Keratinocyte (primary cell): ENCODE results near the gene SIK2. TPM values are rescaled to one million over a fixed set of nuclear protein-coding genes. Genes with fewer than 3 reads are reported as not detected.

Experiments
- DNase-seq: peaks from one replicate; pipeline ENCODE4 v3.0.0-alpha.2; 2011; ENCODE audit warnings: low read depth, missing footprints, low spot score
- FAIRE-seq: peaks from 2 replicates; lab custom pipeline; 2011; peaks lifted over from hg19 to GRCh38; lab: Jason Lieb, UNC
- H2AFZ ChIP-seq: 2 replicates; pipeline ENCODE4 v1.6.0; 2012; ENCODE audit warnings: low read length, control low read depth, inconsistent platforms; ENCODE audit not compliant: control insufficient read depth
- H3K27ac ChIP-seq: 2 replicates; pipeline ENCODE4 v1.5.1; 2011; ENCODE audit warnings: low read length; ENCODE audit not compliant: control insufficient read depth, insufficient read depth
- H3K27me3 ChIP-seq: 3 replicates; pipeline ENCODE4 v1.6.0; 2011; ENCODE audit warnings: low read length; ENCODE audit not compliant: control insufficient read depth, insufficient read depth; ENCODE audit errors: extremely low read depth
- H3K36me3 ChIP-seq, 2 experiments: 2 replicates in 1 of 2; 3 replicates in 1 of 2; pipeline ENCODE4 v1.5.1; 2011; ENCODE audit warnings: low read length in 2 of 2, mild to moderate bottlenecking in 1 of 2; ENCODE audit not compliant: control insufficient read depth in 2 of 2, insufficient read depth in 2 of 2; ENCODE audit errors: extremely low read depth in 1 of 2
- H3K4me1 ChIP-seq: 3 replicates; pipeline ENCODE4 v1.5.1; 2011; ENCODE audit warnings: low read length; ENCODE audit not compliant: control insufficient read depth, insufficient read depth; ENCODE audit errors: extremely low read depth
- H3K4me2 ChIP-seq: 3 replicates; pipeline ENCODE4 v1.6.0; 2011; ENCODE audit warnings: low read depth, low read length; ENCODE audit not compliant: control insufficient read depth, insufficient read depth; ENCODE audit errors: extremely low read depth
- H3K4me3 ChIP-seq, 3 experiments: fragments of 200-600 bp in 1 of 3; sonication (generic) in 1 of 3; 2 replicates in 2 of 3; 3 replicates in 1 of 3; pipeline ENCODE4 v1.5.1; 2011 to 2016; ENCODE audit warnings: low read length in 3 of 3, mild to moderate bottlenecking in 3 of 3, control low read depth in 2 of 3, inconsistent platforms in 1 of 3, low read depth in 1 of 3, mixed read lengths in 1 of 3, mixed run types in 1 of 3, moderate library complexity in 1 of 3; ENCODE audit not compliant: control insufficient read depth in 2 of 3, insufficient read depth in 2 of 3; ENCODE audit errors: extremely low read depth in 1 of 3
- H3K79me2 ChIP-seq: 2 replicates; pipeline ENCODE4 v1.6.0; 2012; ENCODE audit warnings: low read length; ENCODE audit not compliant: control insufficient read depth, insufficient read depth
- H3K9ac ChIP-seq: 3 replicates; pipeline ENCODE4 v1.6.0; 2011; ENCODE audit warnings: low read length; ENCODE audit not compliant: control insufficient read depth, insufficient read depth; ENCODE audit errors: extremely low read depth
- H3K9me1 ChIP-seq: 3 replicates; pipeline ENCODE4 v1.6.0; 2011; ENCODE audit warnings: low read length; ENCODE audit not compliant: control insufficient read depth, insufficient read depth; ENCODE audit errors: extremely low read depth
- H3K9me3 ChIP-seq: 2 replicates; pipeline ENCODE4 v1.5.1; 2012; ENCODE audit warnings: low read depth, low read length; ENCODE audit not compliant: control insufficient read depth
- H4K20me1 ChIP-seq: 3 replicates; pipeline ENCODE4 v1.6.0; 2011; ENCODE audit warnings: low read length; ENCODE audit not compliant: control insufficient read depth, insufficient read depth; ENCODE audit errors: extremely low read depth
- EZH2 ChIP-seq: IDR thresholded peaks from one replicate; pipeline ENCODE4 v1.6.1; 2012; ENCODE audit warnings: inconsistent platforms, mild to moderate bottlenecking, low read length, moderate library complexity
- dilution Hi-C: fragments of 300-500 bp; cut with MboI; formaldehyde crosslinking; loops from one replicate; pipeline ENCODE4 v1.7.0; 2020; ENCODE audit warnings: low sequenced_read_pairs; ENCODE audit not compliant: extremely low pct_ligation_motif_present
- polyA plus RNA-seq, 5 experiments: library from polyadenylated mRNA; depleted of rRNA in 3 of 5; stranded (reverse) in 3 of 5; stranded (forward) in 1 of 5; unstranded in 1 of 5; fragments of >200 nt; gene quantifications; 1 replicate in 1 of 5; 2 replicates in 3 of 5; 3 replicates in 1 of 5; pipeline versions ENCODE4 v1.2.1 to v1.2.3, GENCODE V29; 2011 to 2012; ENCODE audit warnings: missing spikeins in 2 of 5, low read depth in 1 of 5, low replicate concordance in 1 of 5
- TF ChIP-seq, protein P1 (sequence below), 3 experiments: IDR thresholded peaks in 1 of 3; conservative IDR thresholded peaks in 1 of 3; optimal IDR thresholded peaks in 1 of 3; 2 replicates in 2 of 3; 3 replicates in 1 of 3; pipeline versions ENCODE3 to v1.5.1; 2011; ENCODE audit warnings: low read length in 3 of 3, mild to moderate bottlenecking in 3 of 3, moderate library complexity in 2 of 3, control low read depth in 1 of 3, inconsistent platforms in 1 of 3; ENCODE audit not compliant: insufficient read depth in 2 of 3; ENCODE audit errors: extremely low read depth in 1 of 3

The SIK2 gene
- polyA plus RNA-seq, 1 donor (not counting 4 experiments of a cell fraction or from before 2014, with no cell fraction given), result 10.0 TPM

DNA sequence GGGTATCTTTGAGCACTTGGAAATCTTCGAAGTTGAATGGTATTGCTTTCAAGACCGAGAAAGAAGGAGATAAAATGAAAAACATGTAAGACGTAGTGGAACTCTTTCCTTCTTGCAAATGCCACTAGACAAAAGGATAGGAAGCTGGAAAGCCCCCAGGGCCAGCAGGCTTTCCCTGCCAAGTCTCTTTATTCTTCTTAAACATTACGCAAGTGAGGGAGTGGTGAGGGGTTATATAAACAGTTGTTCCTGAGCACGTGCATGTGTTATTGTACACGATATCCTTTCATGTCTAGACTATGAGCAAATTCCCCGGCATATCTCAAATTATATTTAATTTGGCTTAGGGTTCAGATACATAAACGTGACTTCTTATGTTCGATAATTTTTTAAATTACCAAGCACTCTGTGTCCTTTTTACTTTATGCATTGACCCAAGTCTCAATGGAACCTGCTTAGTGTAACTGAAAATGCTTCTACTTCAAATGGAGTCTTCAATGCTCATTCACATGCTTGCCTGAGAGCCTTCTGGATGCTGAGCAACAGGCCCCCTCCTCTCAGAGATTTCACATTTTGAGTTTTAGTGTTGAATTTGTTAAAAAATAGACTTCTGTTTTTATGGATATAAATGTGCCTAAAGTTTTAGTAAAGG is 104.9 kb downstream of the SIK2 start:
- Histone ChIP-seq H3K27me3 (no peaks in the 10 kb centered on the region), H3K4me3 (no peak overlapping the region), H3K9me1 (no peaks in the 10 kb centered on the region), H3K4me2 (no peak overlapping the region), H3K79me2 (no peaks in the 10 kb centered on the region), H3K36me3 (peaks cover 13% of the 10 kb centered on the region in 2 experiments), H4K20me1 (no peaks in the 10 kb centered on the region), H2AFZ (no peak overlapping the region), H3K4me1 (peaks cover 4% of the 10 kb centered on the region), H3K9me3 (no peaks in the 10 kb centered on the region), H3K9ac (no peak overlapping the region), H3K27ac (no peak overlapping the region)
- dilution Hi-C loops, result no loop called here
- TF ChIP-seq, protein P1, sequence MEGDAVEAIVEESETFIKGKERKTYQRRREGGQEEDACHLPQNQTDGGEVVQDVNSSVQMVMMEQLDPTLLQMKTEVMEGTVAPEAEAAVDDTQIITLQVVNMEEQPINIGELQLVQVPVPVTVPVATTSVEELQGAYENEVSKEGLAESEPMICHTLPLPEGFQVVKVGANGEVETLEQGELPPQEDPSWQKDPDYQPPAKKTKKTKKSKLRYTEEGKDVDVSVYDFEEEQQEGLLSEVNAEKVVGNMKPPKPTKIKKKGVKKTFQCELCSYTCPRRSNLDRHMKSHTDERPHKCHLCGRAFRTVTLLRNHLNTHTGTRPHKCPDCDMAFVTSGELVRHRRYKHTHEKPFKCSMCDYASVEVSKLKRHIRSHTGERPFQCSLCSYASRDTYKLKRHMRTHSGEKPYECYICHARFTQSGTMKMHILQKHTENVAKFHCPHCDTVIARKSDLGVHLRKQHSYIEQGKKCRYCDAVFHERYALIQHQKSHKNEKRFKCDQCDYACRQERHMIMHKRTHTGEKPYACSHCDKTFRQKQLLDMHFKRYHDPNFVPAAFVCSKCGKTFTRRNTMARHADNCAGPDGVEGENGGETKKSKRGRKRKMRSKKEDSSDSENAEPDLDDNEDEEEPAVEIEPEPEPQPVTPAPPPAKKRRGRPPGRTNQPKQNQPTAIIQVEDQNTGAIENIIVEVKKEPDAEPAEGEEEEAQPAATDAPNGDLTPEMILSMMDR (optimal IDR thresholded peaks at IDR 0.05 in 1 of 3, IDR thresholded peaks at IDR 0.05 in 1 of 3, conservative IDR thresholded peaks at IDR 0.05 in 1 of 3; ENCODE audit: extremely low read depth in 1 of 3, insufficient read depth in 2 of 3, low read length in 3 of 3), result no peak
- TF ChIP-seq EZH2, result no peak
- no peak for FAIRE-seq
- DNase-seq, result peak; percentile 17

DNA sequence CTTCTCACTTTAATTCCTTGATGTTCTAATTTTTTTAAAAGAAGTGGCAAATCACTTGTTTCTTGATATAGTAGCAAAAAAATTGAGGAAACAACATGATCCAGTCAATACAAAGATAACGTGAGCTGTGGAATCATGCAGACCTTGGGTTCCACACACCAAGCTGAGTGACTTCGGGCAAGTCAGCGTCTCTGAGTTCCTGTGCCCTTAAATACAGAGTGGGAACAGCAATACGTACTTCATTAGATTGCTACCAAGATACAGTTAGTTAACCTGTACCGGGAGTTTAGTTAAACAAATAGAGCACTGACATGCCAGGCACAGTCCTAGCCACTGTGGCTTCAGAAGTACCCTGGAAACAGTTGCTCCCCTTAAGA is 105.4 kb downstream of the SIK2 start:
- H3K79me2 ChIP-seq, result no peaks in the 10 kb centered on the region

More for the DNA sequence above, 105.4 kb downstream of the SIK2 start:
- Histone ChIP-seq H4K20me1 (no peaks in the 10 kb centered on the region), H3K4me2 (no peak overlapping the region), H3K9me1 (no peaks in the 10 kb centered on the region), H3K4me1 (peaks cover 4% of the 10 kb centered on the region), H3K27me3 (no peaks in the 10 kb centered on the region), H3K27ac (no peak overlapping the region), H3K4me3 (no peak overlapping the region), H3K9me3 (no peaks in the 10 kb centered on the region), H3K36me3 (peaks cover 13 to 16% of the 10 kb centered on the region in 2 experiments), H3K9ac (no peak overlapping the region), H2AFZ (no peak overlapping the region)
- no peak for FAIRE-seq
- dilution Hi-C loops, result no loop called here
- no peak for DNase-seq
- no peak for TF ChIP-seq EZH2
- TF ChIP-seq, protein P1 (optimal IDR thresholded peaks at IDR 0.05 in 1 of 3, IDR thresholded peaks at IDR 0.05 in 1 of 3, conservative IDR thresholded peaks at IDR 0.05 in 1 of 3; ENCODE audit: extremely low read depth in 1 of 3, insufficient read depth in 2 of 3, low read length in 3 of 3), result no peak
